ENCODE results near the gene NFATC3. TPM values are rescaled to one million over a fixed set of nuclear protein-coding genes. Genes with fewer than 3 reads are reported as not detected.
A peak's percentile ranks its signal among the peaks of the same experiment; 100 is the strongest.

NFATC3 gene
- total RNA-seq, 3 donors from 2014 or later: 64.8 to 72.3 (median 65.3) TPM

- DNase-seq (no peak), ATAC-seq (no peak)
- Mint-ChIP-seq H3K4me3 (no peak overlapping the region), H3K4me1 (ENCODE audit: low read depth) (no peaks in the 10 kb centered on the region), H3K36me3 (ENCODE audit: insufficient read depth) (peaks cover 32% of the 10 kb centered on the region), H3K27me3 (ENCODE audit: low read depth) (no peaks in the 10 kb centered on the region), H3K9me3 (no peaks in the 10 kb centered on the region)
Observed at GRCh38 chr16:68188170-68188569, 103.0 kb downstream of the NFATC3 start.

GRCh38 chr16:68190081-68190480 is 104.9 kb downstream of the NFATC3 start:
- ATAC-seq: no peak

GRCh38 chr16:68190736-68191510 is 105.8 kb downstream of the NFATC3 start:
- H3K4me3 Mint-ChIP-seq: no peak overlapping the region
- H3K36me3 Mint-ChIP-seq (ENCODE audit: insufficient read depth): peaks cover 22% of the 10 kb centered on the region
- no peaks in the 10 kb centered on the region for H3K27me3 Mint-ChIP-seq (ENCODE audit: low read depth)
- H3K4me1 Mint-ChIP-seq (ENCODE audit: low read depth): no peaks in the 10 kb centered on the region
- H3K9me3 Mint-ChIP-seq: no peaks in the 10 kb centered on the region
- ATAC-seq (no peak), DNase-seq (no peak)

More at GRCh38 chr16:68190081-68190480, 104.9 kb downstream of the NFATC3 start:
- peaks cover 24% of the 10 kb centered on the region for H3K36me3 Mint-ChIP-seq (ENCODE audit: insufficient read depth)
- no peak for DNase-seq
- no peaks in the 10 kb centered on the region for H3K9me3 Mint-ChIP-seq
- no peaks in the 10 kb centered on the region for H3K4me1 Mint-ChIP-seq (ENCODE audit: low read depth)
- no peak overlapping the region for H3K4me3 Mint-ChIP-seq
- H3K27me3 Mint-ChIP-seq (ENCODE audit: low read depth): no peaks in the 10 kb centered on the region

- H3K4me3 Mint-ChIP-seq: no peak overlapping the region
- ATAC-seq (no peak), DNase-seq (no peak)
- peaks cover 14% of the 10 kb centered on the region for H3K36me3 Mint-ChIP-seq (ENCODE audit: insufficient read depth)
- H3K4me1 Mint-ChIP-seq (ENCODE audit: low read depth): no peaks in the 10 kb centered on the region
- no peaks in the 10 kb centered on the region for H3K27me3 Mint-ChIP-seq (ENCODE audit: low read depth)
- H3K9me3 Mint-ChIP-seq: no peaks in the 10 kb centered on the region
Observed at GRCh38 chr16:68194251-68194650, 109.1 kb downstream of the NFATC3 start.

- Mint-ChIP-seq H3K4me1 (ENCODE audit: low read depth) (peaks cover 11% of the 10 kb centered on the region), H3K27me3 (ENCODE audit: low read depth) (no peaks in the 10 kb centered on the region), H3K9me3 (no peaks in the 10 kb centered on the region), H3K36me3 (ENCODE audit: insufficient read depth) (peaks cover 6% of the 10 kb centered on the region), H3K4me3 (no peak overlapping the region)
- no peak for ATAC-seq
- no peak for DNase-seq
Observed at GRCh38 chr16:68197250-68197649, 112.1 kb downstream of the NFATC3 start.

DNA sequence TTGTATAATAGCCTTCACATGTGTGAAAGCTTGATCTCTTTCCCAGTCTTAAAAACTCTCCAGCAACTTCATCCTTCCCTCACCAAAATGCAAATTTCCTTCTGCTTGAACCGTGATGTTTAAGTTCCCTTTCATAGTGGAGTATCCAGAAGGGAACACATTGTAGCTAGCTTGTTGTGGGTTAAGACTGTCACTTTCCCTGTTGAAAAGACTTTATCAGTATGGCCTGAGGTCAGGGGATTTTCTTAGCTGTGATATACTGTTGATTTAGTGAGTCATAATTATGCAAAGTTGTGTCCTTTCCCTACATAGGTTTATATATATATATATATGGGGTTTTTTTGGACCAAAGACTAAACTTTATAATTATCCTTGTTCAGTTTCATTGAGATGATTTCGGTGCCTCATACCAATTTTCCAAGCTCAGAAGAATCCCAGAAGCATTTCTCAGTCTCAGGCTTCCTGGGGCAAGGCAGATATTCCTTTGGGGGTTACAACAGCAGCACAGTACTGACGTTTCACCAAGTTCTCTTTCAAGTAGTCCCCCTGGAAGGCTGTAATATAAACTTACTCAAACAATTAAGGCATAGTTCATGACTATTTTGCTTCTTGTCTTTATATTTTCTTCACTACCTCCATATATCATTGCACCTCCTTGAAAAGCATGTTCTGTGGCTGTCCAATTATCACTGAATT is 115.1 kb downstream of the NFATC3 start:
- Mint-ChIP-seq H3K9me3 (no peaks in the 10 kb centered on the region), H3K4me1 (ENCODE audit: low read depth) (peaks cover 13% of the 10 kb centered on the region), H3K36me3 (ENCODE audit: insufficient read depth) (peaks cover 4% of the 10 kb centered on the region), H3K27me3 (ENCODE audit: low read depth) (no peaks in the 10 kb centered on the region), H3K4me3 (no peak overlapping the region)
- ATAC-seq (peak; percentile 79 to 81), DNase-seq (no peak)

DNA sequence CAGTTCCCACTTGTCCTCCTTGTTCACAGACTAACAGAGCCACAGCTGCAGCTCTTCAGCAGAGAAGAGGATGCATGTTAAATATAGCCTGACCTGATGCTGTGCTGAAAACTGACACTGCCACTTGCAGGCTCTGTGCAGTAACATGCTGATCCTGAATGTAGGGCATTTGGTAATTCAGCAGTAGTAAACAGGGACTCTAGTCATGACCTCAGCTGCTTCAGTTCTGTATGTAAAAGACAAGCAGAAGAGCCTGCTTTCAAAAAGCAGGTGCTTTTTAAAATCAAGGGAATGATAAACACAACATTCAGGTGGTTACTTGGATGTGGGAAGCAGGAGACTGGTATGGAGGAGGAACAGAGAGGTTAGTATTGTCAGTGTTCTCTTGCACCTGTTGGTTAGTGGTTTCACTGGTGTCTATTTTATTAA is 116.9 kb downstream of the NFATC3 start:
- ATAC-seq (no peak), DNase-seq (no peak)
- peaks cover 15% of the 10 kb centered on the region for H3K4me1 Mint-ChIP-seq (ENCODE audit: low read depth)

DNA sequence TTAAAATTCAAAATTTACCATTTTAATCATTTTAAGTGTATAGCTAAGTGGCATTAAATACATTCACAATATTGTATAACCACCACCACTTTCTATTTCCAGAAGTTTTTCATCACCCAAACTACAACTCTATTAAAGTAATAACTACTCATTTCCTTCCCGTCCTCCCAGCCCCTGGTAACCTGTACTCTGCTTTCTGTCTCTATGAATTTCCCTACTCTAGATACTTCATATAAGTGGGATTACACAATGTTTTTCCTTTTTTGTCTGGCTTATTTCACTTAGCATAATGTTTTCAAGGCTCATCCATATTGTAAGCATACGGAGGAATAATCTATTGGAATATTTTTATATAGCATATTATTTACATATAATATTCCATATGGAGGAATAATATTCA is 121.1 kb downstream of the NFATC3 start:
- peaks cover 27% of the 10 kb centered on the region for H3K4me1 Mint-ChIP-seq (ENCODE audit: low read depth)
- peaks cover 2% of the 10 kb centered on the region for H3K36me3 Mint-ChIP-seq (ENCODE audit: insufficient read depth)
- H3K27me3 Mint-ChIP-seq (ENCODE audit: low read depth): no peaks in the 10 kb centered on the region
- no peak for ATAC-seq
- no peak for DNase-seq
- H3K4me3 Mint-ChIP-seq: no peak overlapping the region
- no peaks in the 10 kb centered on the region for H3K9me3 Mint-ChIP-seq

More for the DNA sequence above, 116.9 kb downstream of the NFATC3 start:
- H3K27me3 Mint-ChIP-seq (ENCODE audit: low read depth): no peaks in the 10 kb centered on the region
- no peaks in the 10 kb centered on the region for H3K9me3 Mint-ChIP-seq
- no peak overlapping the region for H3K4me3 Mint-ChIP-seq
- peaks cover 4% of the 10 kb centered on the region for H3K36me3 Mint-ChIP-seq (ENCODE audit: insufficient read depth)

DNA sequence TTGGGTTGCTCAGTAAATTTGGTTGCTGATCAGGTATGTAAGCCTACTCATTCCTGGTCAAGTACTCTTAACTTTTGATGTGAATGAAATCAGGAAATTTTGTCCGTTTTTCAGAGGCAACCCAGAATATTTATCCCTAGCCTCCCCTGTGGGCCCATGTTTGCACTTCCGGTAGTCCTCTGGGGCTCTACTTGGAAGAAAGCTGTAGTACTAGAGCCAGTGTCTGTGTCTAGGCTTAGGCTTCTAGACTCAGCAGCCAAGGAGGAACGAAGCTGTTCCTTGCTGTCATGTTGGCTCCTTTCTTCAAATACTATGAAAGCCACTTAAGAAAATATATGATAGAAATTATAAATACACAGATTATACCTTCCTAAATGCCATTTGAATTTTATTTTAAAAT is 129.6 kb downstream of the NFATC3 start:
- Mint-ChIP-seq H3K36me3 (ENCODE audit: insufficient read depth) (peaks cover 5% of the 10 kb centered on the region), H3K9me3 (no peaks in the 10 kb centered on the region), H3K4me1 (ENCODE audit: low read depth) (peaks cover 34% of the 10 kb centered on the region), H3K4me3 (no peak overlapping the region), H3K27me3 (ENCODE audit: low read depth) (no peaks in the 10 kb centered on the region)
- no peak for ATAC-seq
- DNase-seq: no peak

- no peaks in the 10 kb centered on the region for H3K27me3 Mint-ChIP-seq (ENCODE audit: low read depth)
- ATAC-seq (no peak), DNase-seq (no peak)
- peaks cover 32% of the 10 kb centered on the region for H3K4me1 Mint-ChIP-seq (ENCODE audit: low read depth)
- H3K36me3 Mint-ChIP-seq (ENCODE audit: insufficient read depth): peaks cover 5% of the 10 kb centered on the region
- H3K4me3 Mint-ChIP-seq: no peak overlapping the region
- H3K9me3 Mint-ChIP-seq: no peaks in the 10 kb centered on the region
Observed at GRCh38 chr16:68215302-68215701, 130.1 kb downstream of the NFATC3 start.

- no peak for ATAC-seq
- H3K27me3 Mint-ChIP-seq (ENCODE audit: low read depth): no peaks in the 10 kb centered on the region
Observed at GRCh38 chr16:68216240-68216639, 131.1 kb downstream of the NFATC3 start.

GRCh38 chr16:68217506-68217905 is 132.3 kb downstream of the NFATC3 start:
- Mint-ChIP-seq H3K36me3 (ENCODE audit: insufficient read depth) (peaks cover 13% of the 10 kb centered on the region), H3K27me3 (ENCODE audit: low read depth) (no peaks in the 10 kb centered on the region), H3K4me1 (ENCODE audit: low read depth) (peaks cover 11% of the 10 kb centered on the region), H3K4me3 (no peak overlapping the region), H3K9me3 (no peaks in the 10 kb centered on the region)
- no peak for DNase-seq
- ATAC-seq: no peak

More at GRCh38 chr16:68216240-68216639, 131.1 kb downstream of the NFATC3 start:
- DNase-seq: no peak
- H3K4me1 Mint-ChIP-seq (ENCODE audit: low read depth): peaks cover 22% of the 10 kb centered on the region
- peaks cover 8% of the 10 kb centered on the region for H3K36me3 Mint-ChIP-seq (ENCODE audit: insufficient read depth)
- H3K9me3 Mint-ChIP-seq: no peaks in the 10 kb centered on the region
- no peak overlapping the region for H3K4me3 Mint-ChIP-seq

DNA sequence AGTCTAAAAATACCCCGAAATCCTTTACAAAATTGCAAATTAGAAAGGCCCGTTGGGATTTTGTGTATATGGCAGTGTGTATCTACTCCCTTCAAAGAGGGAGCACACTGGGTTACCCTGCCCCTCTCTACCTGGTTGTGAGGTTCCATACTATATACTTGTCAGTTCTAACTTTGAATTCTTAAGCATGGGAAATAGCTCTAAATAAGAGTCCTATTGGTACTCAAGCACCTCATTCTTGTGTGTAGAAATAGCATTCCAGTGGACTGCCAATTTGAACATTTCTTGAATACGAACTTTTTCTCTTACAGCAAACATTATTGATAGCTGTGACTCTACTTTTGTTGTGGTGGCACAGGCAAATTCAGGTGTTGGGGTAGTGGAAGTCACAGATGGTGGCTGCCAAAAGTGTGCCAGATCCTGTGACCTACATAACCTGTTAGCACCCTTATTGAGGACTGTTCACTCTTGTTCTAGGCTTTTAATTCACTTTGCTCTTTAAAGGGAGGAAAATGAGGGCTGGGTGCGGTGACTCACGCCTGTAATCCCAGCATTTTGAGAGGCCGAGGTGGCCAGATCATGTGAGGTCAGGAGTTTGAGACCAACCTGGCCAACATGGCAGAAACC is 134.7 kb downstream of the NFATC3 start:
- no peak for DNase-seq
- Mint-ChIP-seq H3K27me3 (ENCODE audit: low read depth) (no peaks in the 10 kb centered on the region), H3K9me3 (no peaks in the 10 kb centered on the region), H3K4me1 (ENCODE audit: low read depth) (peaks cover 5% of the 10 kb centered on the region), H3K4me3 (no peak overlapping the region), H3K36me3 (ENCODE audit: insufficient read depth) (peaks cover 13% of the 10 kb centered on the region)
- no peak for ATAC-seq

GRCh38 chr16:68223072-68223471 is 137.9 kb downstream of the NFATC3 start:
- no peak overlapping the region for H3K4me3 Mint-ChIP-seq
- H3K4me1 Mint-ChIP-seq (ENCODE audit: low read depth): peaks cover 26% of the 10 kb centered on the region
- no peak for ATAC-seq
- no peaks in the 10 kb centered on the region for H3K9me3 Mint-ChIP-seq
- no peak for DNase-seq
- H3K27me3 Mint-ChIP-seq (ENCODE audit: low read depth): no peaks in the 10 kb centered on the region
- peaks cover 10% of the 10 kb centered on the region for H3K36me3 Mint-ChIP-seq (ENCODE audit: insufficient read depth)
